Measurements from ENCODE around the gene AGBL4.

The AGBL4 gene

GRCh38 chr1:48803474-48803873, 1220.3 kb downstream of the AGBL4 start:
- TF ChIP-seq CTCF (IDR thresholded peaks at IDR 0.05) = no peak

GRCh38 chr1:48794816-48795215, 1228.9 kb downstream of the AGBL4 start:
- TF ChIP-seq CTCF (IDR thresholded peaks at IDR 0.05) = no peak

GRCh38 chr1:48793863-48794262, 1229.9 kb downstream of the AGBL4 start:
- no peak for TF ChIP-seq CTCF (IDR thresholded peaks at IDR 0.05)

- TF ChIP-seq CTCF (IDR thresholded peaks at IDR 0.05) = no peak
Measured at GRCh38 chr1:48792961-48793360, 1230.8 kb downstream of the AGBL4 start.

GRCh38 chr1:48790397-48790796, 1233.4 kb downstream of the AGBL4 start:
- TF ChIP-seq CTCF (IDR thresholded peaks at IDR 0.05) = no peak

GRCh38 chr1:48789903-48790302, 1233.9 kb downstream of the AGBL4 start:
- TF ChIP-seq CTCF (IDR thresholded peaks at IDR 0.05) = no peak

- no peak for TF ChIP-seq CTCF (IDR thresholded peaks at IDR 0.05)
Measured at GRCh38 chr1:48785869-48786268, 1237.9 kb downstream of the AGBL4 start.

- TF ChIP-seq CTCF (IDR thresholded peaks at IDR 0.05) = no peak
Measured at GRCh38 chr1:48784301-48784700, 1239.5 kb downstream of the AGBL4 start.

Measured in LNCAP (cell line).